ENCODE measurements around the gene CREB3.

Gene CREB3

GRCh38 chr9:35750256-35750531 lies 17.7 kb downstream of the CREB3 start:
- DNase-seq, result no peak

DNA sequence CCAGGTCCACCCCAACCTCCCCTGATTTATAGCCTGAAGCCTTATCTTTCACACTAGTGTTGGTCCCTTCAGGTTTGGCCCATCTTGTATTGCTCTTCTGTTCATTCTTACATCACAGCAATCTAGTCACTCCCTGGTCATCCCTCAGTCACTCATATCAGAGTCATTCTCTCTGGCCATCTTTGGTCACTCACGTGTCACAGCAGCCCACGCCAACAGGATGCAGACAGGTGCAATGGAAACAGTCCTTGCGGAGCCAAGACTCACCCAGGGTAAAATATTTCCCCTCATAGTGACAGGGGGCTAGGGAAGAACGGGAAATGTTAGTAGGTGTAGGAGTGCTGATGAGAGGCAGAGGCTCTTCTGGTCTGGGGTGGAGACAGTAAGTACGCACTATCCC lies 21.0 kb downstream of the CREB3 start:
- DNase-seq, result no peak

GRCh38 chr9:35754264-35754663 lies 21.8 kb downstream of the CREB3 start, which contains the start of gene MSMP:
Gene MSMP (minus strand): TSS chr9:35754276. CDS start chr9:35754129, 147 bp downstream.
- no peak for DNase-seq

- no peak for DNase-seq
Observed at GRCh38 chr9:35755071-35755470, 22.6 kb downstream of the CREB3 start.

GRCh38 chr9:35756275-35757225 lies 24.1 kb downstream of the CREB3 start:
- DNase-seq, result peak in 1 of 2 experiments; percentile 35

GRCh38 chr9:35757226-35757891 lies 24.9 kb downstream of the CREB3 start:
- DNase-seq, result no peak

- DNase-seq, result no peak
Observed at GRCh38 chr9:35757892-35758275, 25.4 kb downstream of the CREB3 start.

DNA sequence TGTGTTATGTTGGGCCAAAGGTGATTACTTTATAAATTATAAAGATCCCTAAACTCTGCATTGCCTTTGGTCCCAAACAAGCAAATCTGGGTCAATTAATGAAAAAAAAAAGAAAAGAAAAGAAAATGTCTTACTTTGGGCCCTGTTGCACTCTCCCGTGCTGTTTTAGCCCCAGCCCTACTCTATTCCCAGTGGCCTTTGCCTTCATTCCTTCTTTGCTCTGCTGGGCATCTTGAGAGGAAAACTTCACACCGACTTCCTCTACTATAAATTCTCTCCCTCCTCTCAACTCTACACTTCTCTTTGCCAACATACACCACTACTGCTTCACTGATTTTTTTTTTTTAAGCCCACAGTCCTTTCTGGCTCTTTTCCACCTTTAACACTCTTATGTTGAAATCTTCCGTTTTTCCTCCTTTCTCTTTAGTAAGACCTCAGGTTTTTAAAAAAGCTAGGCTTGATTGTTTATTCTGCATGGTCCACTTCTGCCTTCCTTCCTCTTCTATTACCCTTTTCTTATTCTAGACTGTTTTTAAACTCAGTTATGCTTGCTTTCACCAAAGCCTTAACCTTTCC lies 26.1 kb downstream of the CREB3 start:
- DNase-seq, result no peak

DNA sequence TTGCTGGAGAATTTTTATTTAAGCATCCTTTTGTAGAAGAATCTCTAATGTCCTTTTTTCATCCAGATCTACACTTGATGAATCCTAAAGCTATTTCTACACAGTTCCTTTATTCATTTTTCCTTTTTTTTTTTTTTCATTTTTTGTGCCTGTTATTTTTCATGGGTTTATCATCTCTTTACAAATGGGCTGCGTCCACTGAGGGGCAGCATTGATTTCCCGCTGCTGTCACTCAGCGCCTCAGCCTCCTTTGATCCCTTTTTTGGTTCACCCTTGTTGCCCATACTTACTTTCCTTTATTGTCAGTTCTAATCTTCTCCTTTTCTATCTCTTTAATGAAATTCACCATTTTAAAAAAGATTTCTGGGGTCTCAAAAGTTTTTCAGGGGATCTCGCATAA lies 27.3 kb downstream of the CREB3 start:
- DNase-seq, result no peak

DNA sequence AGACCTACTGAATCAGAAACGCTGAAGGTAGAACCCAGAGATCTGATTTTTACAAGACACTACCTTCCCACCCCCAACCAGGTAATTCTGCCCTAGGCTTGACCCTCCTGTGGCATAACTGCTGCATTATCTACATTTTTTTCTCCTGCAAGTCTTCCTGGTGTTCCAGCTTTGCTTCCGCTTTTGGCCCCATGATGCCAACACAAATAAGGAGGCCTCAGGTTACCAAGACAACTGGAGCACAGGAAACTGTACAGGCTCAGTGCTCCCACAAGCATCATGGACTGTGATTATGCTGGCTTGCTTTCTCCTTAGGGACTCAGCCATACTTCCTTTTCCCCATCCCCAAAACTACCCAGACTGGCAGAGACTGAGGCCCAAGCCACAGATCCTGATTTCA lies 28.2 kb downstream of the CREB3 start:
- no peak for DNase-seq

- DNase-seq, result no peak
Observed at GRCh38 chr9:35763181-35763580, 30.7 kb downstream of the CREB3 start.

DNA sequence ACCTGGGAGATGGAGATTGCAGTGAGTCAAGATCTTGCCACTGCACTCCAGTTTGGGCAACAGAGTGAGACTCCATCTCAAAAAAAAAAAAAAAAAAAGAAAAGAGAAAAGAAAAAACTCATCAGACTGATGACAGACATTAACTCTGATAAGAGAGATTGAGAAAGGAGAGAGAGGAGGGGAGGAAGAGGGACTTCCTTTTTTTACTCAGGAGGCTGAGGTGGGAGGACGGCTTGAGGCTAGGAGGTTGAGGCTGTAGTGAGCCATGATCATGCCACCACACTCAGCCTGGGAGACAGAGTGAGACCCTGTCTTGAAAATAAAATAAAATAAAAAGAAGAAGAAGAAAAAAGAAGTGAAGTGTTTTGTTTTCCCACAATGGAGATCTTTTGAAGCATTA lies 31.3 kb downstream of the CREB3 start:
- no peak for DNase-seq

DNA sequence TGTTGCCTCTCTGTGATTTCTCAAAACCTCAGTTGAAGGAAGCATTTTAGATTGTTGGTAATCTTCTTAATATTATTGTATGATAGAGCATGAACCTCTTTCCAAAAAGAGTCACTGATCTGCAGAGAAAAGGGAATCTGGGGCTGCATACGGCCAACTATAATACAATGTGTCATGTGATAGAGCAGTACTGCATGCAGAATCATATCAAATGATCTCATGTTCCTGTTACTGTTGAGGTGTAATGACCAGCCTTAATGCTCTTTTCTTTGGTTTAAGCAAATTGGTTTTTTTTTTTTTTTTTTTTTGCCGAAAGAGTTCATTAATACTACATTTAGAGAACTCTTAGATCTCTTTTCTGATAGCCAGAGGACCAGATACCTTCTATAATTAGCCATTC lies 34.5 kb downstream of the CREB3 start:
- DNase-seq, result no peak

DNA sequence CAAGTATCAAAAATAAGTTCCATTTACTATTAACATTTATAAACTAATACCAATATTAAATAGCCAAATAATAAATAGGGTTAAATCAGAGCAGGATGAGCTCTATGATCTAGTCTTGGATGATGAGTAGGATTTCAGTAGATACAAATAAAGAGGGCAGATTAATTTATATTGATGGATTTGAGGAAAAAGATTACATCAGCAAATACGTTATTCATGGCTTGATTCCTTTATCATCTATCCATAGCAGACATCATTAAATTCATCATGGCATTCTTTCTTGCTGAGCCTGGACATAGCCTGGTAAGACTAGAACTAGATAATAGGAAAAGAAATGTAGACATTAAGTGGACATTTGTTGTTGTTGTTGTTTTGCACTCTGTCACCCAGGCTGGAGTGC lies 35.0 kb downstream of the CREB3 start:
- DNase-seq, result no peak

- no peak for DNase-seq
Observed at GRCh38 chr9:35769763-35770162, 37.3 kb downstream of the CREB3 start.

DNA sequence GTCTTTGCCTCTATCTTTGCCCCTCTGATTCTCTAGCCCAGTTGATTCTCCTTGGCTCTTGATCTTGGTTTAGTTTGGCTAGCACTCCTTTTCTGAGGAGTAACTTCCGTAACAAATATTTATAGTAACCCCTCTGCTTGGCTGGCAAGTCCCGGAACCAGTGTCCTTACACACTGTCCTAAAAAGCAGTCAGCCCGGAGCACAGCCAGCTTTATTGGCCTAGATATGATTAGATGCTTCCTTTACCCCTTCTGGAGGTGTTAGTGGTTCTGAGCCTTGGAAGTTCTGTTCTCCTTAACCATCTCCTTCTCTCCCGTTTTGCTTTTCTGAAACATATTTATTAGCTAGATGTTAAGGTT lies 38.6 kb downstream of the CREB3 start:
- DNase-seq, result no peak

DNA sequence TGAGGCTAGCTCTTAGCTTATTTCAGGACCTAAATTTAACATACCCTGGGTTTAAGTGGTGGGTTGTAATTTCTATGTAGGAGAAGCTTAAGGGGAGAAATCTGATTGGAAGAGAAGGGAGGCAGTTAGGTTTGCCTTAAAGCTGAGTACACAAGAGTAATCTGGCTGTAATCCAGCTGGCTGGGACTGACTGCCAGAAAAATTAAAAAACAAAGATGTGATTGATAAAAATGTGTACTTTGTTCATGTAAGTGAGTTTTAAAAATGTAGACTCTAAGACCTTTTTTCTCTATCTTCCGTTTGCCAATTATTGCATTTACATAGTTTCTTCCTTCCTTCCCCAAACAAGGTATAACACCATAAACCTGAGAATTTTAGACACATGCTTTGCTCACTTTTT lies 39.1 kb downstream of the CREB3 start:
- DNase-seq, result no peak

GRCh38 chr9:35771943-35772342 lies 39.5 kb downstream of the CREB3 start:
- DNase-seq, result no peak

- DNase-seq, result no peak
Observed at GRCh38 chr9:35774907-35775635, 42.6 kb downstream of the CREB3 start.

GRCh38 chr9:35776018-35776417 lies 43.6 kb downstream of the CREB3 start:
- DNase-seq, result peak; percentile 20 to 43

GRCh38 chr9:35778496-35778895 lies 46.0 kb downstream of the CREB3 start:
- DNase-seq, result no peak

- DNase-seq, result no peak
Observed at GRCh38 chr9:35781066-35781465, 48.6 kb downstream of the CREB3 start.

DNA sequence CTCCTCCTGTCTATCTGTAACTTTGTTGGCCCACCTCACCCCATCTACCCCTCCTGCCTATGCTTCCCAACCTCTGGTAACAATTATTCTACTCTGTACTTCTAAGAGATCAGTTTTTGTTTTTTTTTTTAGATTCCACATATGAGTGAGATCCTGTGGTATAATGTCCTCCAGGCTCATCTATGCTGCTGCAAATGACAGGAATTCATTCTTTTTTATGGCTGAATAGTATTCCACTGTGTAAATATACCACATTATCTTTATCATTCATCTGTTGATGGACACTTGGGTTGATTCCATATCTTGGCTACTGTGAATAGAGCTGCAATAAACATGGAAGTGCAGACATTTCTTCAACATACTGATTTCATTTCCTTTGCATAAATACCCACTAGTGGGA lies 51.0 kb downstream of the CREB3 start:
- no peak for DNase-seq

Data from NCI-H187 (cell line).